ENCODE results near the gene FBXO40.

Gene FBXO40

GRCh38 chr3:121592856-121593702 lies at the start of gene FBXO40:
FBXO40 (plus strand) TSS chr3:121593379; CDS start chr3:121620576, 27,197 bp downstream.
- H3K4me3 ChIP-seq (replicated peaks; ENCODE audit: low read depth, low read length), result no peak within 1 kb of the TSS
- no peak for DNase-seq (ENCODE audit: low read depth)
- no peak for TF ChIP-seq CTCF (IDR thresholded peaks at IDR 0.05; ENCODE audit: low read length, missing control alignments)

- peak; percentile 8 for DNase-seq (ENCODE audit: low read depth)
- peak overlapping the region; percentile 87 for H3K4me3 ChIP-seq (replicated peaks; ENCODE audit: low read depth, low read length)
- TF ChIP-seq CTCF (IDR thresholded peaks at IDR 0.05; ENCODE audit: low read length, missing control alignments), result no peak
These were observed 48.1 kb upstream of the FBXO40 start for GRCh38 chr3:121545049-121545573.

- no peak for TF ChIP-seq CTCF (IDR thresholded peaks at IDR 0.05; ENCODE audit: low read length, missing control alignments)
- peak within 1 kb of the TSS; percentile 87 for H3K4me3 ChIP-seq (replicated peaks; ENCODE audit: low read depth, low read length)
- DNase-seq (ENCODE audit: low read depth), result peak; percentile 97
These were observed 47.4 kb upstream of the FBXO40 start, which contains the start of gene POLQ for GRCh38 chr3:121545574-121546455. POLQ (minus strand) TSS chr3:121545988; CDS start chr3:121545877, 111 bp downstream.

- DNase-seq (ENCODE audit: low read depth), result peak; percentile 7
- peak overlapping the region; percentile 17 for H3K4me3 ChIP-seq (replicated peaks; ENCODE audit: low read depth, low read length)
These were observed 40.8 kb upstream of the FBXO40 start for GRCh38 chr3:121552379-121552778.

GRCh38 chr3:121552797-121553196 lies 40.4 kb upstream of the FBXO40 start:
- no peak for DNase-seq (ENCODE audit: low read depth)
- no peak overlapping the region for H3K4me3 ChIP-seq (replicated peaks; ENCODE audit: low read depth, low read length)
- no peak for TF ChIP-seq CTCF (IDR thresholded peaks at IDR 0.05; ENCODE audit: low read length, missing control alignments)

More at GRCh38 chr3:121552379-121552778, 40.8 kb upstream of the FBXO40 start:
- no peak for TF ChIP-seq CTCF (IDR thresholded peaks at IDR 0.05; ENCODE audit: low read length, missing control alignments)

- H3K4me3 ChIP-seq (replicated peaks; ENCODE audit: low read depth, low read length), result no peak overlapping the region
- no peak for TF ChIP-seq CTCF (IDR thresholded peaks at IDR 0.05; ENCODE audit: low read length, missing control alignments)
- DNase-seq (ENCODE audit: low read depth), result no peak
These were observed 35.7 kb upstream of the FBXO40 start for GRCh38 chr3:121557426-121557934.

Data from fibroblast of pulmonary artery (primary cell).